ACHN (cell line): Measurements from ENCODE around the gene ATAD3B.
"Not testable (repeated sequence)": the region's sequence is repeated elsewhere in the genome, so short reads cannot be mapped to it uniquely, and the experiment has no call there.

ENCODE experiments used
- DNase-seq: peaks from one replicate; pipeline ENCODE4 v3.0.0-alpha.2; 2015
- in situ Hi-C: cut with HindIII; loops from 2 replicates; pipeline ENCODE4 v1.10.0; 2017; ENCODE audit warnings: low sequenced_read_pairs, low pct_ligation_motif_present, low pct_unique_long_range_greater_than_20kb

The ATAD3B gene, protein sequence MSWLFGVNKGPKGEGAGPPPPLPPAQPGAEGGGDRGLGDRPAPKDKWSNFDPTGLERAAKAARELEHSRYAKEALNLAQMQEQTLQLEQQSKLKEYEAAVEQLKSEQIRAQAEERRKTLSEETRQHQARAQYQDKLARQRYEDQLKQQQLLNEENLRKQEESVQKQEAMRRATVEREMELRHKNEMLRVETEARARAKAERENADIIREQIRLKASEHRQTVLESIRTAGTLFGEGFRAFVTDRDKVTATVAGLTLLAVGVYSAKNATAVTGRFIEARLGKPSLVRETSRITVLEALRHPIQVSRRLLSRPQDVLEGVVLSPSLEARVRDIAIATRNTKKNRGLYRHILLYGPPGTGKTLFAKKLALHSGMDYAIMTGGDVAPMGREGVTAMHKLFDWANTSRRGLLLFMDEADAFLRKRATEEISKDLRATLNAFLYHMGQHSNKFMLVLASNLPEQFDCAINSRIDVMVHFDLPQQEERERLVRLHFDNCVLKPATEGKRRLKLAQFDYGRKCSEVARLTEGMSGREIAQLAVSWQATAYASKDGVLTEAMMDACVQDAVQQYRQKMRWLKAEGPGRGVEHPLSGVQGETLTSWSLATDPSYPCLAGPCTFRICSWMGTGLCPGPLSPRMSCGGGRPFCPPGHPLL

DNA sequence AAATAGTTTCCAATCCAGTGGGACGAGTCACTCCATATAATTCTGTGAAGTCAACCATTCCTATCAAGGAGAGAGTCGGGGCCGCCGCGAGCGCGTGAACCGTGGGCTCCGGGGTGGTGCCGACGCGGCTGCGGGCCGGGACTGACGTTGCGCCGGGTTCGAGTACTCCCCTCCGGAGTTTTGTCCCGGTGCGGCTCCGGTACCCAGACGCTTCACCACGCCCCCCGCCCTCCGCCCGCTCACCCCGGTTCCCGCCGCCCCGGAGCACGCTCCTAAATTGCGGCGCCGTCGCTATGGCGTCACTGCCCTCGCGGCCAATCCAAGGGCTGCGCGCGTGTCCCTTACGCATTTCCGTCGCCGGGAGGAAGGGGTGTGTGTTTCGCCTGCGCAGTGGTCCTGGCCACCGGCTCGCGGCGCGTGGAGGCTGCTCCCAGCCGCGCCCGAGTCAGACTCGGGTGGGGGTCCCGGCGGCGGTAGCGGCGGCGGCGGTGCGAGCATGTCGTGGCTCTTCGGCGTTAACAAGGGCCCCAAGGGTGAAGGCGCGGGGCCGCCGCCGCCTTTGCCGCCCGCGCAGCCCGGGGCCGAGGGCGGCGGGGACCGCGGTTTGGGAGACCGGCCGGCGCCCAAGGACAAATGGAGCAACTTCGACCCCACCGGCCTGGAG, at the start of gene ATAD3B:
Gene ATAD3B (plus strand): TSS at position 377 of the 664 bp plus-strand sequence. CDS start 120 bp downstream, at position 497.
- in situ Hi-C loops = no loop called here
- peak; percentile 91 for DNase-seq

DNA sequence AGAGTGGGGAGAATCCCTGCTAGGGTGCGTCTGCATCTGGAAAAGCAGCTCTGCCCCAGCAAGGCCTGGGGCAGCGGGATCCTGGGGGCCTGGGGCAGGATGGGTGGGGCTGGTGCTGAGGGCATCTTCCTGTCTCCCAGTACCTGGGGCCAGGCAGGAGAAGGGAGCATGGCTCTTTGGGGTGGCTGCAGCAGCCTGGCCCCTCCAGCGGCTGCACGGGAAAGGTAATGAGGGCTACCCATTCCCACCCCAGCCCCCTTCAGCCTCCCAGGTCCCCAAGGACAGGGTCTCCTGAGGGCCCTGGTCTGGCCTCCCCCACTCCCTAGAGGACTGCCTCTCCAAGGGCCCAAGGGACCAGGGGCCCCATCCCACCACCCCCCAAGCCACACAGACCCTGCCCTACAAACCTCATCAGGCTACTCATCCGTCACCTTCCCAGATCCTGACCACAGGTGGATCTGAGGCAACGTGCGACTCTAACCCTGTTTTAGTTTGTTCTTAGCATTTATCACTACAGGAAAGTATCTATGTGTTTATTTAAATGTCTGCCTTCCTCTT, 49.6 kb upstream of the ATAD3B start:
- no peak for DNase-seq
- in situ Hi-C loops = no loop called here

DNA sequence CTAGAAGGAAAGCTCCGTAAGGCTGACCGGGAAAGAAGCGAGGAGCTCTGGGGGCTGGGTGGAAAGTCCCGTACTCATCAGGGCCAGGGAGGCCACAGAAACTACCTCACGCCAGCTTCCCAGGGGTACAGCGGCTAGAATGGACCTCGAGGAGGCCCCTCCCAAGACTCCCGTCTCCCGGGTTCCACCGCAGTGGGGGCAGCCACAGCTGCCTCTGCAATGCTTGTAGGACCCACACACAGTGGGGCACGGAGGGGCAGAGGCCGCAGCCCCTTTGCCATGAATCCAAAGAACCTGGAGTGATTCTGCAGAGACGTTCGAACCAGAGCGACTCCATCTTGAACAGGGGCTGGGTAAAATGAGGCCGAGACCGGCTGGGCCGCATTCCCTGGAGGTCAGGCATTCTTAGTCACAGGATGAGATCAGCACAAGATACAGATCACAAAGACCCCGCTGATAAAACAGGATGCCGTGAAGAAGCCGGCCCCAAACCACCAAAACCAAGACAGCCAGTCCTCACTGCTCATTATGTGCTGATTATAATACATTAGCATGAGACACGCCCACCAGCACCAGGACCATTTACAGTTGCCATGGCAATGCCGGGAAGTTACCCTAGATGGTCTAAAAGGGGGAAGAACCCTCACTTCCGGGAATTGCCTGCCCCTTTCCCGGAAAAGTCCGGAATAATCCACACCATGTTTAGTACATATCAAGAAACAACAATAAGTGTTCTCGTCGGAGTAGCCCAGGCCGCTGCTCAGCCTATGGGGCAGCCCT, 48.9 kb upstream of the ATAD3B start:
- in situ Hi-C loops = no loop called here
- DNase-seq = no peak

DNA sequence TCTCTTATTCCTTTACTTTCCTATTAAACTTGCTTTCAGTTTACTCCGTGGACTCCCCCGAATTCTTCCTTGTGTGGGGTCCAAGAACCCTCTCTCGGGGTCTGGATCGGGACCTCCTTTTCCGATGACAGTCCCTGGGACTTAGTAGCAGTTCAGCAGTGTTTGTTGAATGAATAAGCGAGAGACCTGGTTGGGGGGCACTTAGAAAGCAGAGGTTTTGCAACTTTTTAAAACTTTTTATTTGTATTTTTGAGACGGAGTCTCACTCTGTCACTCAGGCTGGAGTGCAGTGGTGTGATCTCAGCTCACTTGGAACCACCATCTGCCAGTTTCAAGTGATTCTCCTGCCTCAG, 48.3 kb upstream of the ATAD3B start:
- in situ Hi-C loops = no loop called here
- no peak for DNase-seq

DNA sequence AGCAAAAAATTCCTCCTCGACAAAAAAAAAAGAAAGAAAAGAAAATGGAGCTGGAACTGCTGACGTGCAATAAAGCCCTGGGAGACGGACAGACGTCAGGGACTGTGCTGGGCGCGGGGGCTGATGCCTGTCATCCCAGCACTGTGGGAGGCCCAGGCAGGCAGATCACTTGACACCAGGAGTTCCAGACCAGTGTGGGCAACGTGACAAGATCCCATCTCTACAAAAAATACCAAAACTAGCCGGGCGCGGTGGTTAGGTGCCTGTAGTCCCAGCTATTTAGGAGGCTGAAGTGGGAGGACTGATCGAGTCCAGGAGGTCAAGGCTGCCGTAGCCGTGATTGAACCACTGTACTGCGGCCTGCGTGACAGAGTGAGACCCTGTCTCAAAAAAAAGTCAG, 46.9 kb upstream of the ATAD3B start:
- DNase-seq = no peak
- in situ Hi-C loops = no loop called here

DNA sequence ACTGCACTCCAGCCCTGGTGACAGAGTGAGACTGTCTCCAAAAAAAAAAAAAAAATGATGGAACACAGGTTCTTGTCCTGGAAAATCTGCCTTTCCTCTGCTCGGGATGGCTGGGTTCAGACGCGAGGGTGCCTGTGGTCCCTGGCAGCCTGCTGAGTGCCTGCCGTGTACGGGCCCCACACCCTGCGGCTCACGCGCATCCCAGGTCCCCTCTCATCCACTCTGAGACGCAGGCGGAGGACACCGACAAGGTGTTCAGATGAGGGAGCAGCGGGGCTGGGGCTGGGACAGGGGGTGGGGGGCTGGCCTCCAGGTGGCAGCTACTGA, 46.2 kb upstream of the ATAD3B start:
- no peak for DNase-seq
- in situ Hi-C loops = no loop called here

DNA sequence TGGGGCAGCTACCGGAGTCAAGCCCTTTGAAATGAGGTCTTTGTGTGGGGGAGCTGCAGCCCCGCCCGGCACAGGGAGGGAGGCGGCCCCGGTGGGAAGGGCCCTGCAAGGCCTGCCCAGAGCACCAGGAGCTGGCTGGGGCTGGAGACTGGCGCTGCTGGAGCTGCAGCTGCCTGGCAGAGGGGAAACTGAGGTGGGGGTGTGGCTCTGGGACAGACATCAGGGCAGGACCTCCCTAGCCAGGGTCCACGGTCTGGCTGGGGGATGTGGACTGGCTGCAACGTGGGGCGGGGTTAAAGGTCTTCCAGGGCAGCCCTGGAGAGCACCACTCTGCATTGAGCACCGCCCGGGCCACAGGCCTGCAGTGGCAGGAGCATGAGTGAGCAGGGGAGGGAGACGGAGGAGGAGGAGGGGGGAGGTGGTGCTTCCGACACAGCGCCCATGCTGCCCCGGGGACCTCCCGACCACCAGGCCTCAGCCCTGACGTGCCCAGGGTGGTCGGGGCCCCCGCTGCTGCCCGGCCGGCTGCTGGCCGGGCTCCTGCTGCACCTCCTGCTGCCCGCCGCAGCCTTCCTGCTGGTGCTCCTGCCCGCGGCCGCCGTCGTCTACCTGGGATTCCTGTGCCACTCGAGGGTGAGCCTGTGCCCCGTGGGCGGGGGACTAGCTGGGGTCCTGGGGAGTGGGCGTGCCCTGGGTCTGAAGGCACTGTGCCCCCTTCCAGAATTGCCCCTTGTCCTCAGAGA, 45.6 kb upstream of the ATAD3B start:
- in situ Hi-C loops = no loop called here

DNA sequence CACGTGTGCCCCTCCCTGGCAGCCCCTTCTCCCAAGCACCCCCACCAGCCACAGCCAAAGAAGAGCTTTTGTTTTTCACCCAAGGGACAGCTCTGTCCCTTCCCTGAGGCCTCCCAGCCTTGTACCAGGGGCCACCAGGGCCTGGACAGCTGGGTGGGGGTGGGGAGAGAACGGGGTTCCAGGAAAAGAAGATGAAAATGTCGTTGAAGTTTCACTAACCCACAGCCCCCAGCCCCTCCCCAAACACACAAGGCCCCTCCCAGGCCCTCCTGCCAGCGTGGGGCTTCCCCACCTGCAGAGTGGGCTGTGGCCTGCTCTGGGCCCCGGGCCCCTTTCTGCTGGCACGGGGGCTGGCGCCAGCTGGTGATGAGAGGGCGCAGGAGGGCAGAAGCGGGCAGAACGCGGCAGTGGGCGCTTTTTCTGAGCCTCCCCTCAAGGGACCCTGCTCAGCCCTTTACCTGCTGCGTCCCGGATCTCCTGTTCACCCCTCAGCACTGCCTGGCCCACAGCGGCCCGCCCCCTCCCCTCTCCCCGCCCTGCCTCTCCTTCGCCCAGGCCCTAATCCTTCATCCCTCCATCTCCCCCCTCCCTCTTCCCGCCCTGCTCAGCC, 45.0 kb upstream of the ATAD3B start:
- in situ Hi-C loops = no loop called here
- no peak for DNase-seq

More for the DNA sequence above, 45.6 kb upstream of the ATAD3B start:
- no peak for DNase-seq

DNA sequence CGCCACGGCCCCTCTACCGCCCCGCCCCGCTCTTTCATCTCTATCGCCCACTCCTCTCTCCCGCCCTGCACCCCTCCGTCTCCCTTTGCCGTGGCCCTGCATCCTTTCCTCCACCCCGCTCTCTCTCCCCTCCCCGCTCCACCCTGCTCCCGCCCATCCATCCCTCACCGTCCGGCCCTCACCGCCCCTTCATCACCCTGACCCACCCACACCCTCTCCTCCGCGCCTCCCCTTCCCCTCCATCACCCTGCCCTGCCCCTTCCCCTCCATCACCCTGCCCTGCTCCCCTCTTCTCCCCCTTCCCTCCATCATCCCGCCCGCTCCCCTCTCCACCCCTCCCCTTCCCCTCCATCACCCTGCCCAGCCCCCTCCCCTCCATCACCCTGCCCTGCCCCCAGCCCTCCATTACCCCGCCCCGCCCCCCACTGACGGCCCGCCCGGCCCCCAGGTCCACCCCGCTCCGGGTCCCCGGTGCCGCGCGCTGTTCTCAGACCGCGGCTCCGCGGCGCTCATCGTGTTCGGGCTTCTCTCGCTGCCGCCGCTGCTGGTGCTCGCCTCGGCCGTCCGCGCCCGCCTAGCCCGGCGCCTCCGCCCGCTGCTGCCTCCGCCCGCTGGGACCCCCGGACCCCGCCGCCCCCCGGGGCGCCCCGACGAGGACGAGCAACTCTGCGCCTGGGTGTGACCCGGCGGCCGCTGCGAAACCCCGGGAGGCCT, 44.3 kb upstream of the ATAD3B start:
- in situ Hi-C loops = no loop called here
- no peak for DNase-seq

DNA sequence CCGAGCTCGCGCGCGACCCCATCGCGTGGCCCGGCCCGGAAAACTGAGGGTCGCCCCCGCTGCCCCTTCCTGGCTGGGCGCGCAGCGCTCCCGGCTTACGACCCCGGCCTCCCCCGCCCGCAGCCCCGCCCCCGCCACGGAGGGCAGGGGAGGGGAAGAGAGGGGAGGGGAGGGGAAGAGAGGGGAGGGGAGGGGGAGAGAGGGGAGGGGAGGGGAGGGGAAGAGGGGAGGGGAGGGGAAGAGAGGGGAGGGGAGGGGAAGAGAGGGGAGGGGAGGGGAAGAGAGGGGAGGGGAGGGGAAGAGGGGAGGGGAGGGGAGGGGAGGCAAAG, 43.8 kb upstream of the ATAD3B start:
- in situ Hi-C loops = no loop called here
- DNase-seq = no peak

DNA sequence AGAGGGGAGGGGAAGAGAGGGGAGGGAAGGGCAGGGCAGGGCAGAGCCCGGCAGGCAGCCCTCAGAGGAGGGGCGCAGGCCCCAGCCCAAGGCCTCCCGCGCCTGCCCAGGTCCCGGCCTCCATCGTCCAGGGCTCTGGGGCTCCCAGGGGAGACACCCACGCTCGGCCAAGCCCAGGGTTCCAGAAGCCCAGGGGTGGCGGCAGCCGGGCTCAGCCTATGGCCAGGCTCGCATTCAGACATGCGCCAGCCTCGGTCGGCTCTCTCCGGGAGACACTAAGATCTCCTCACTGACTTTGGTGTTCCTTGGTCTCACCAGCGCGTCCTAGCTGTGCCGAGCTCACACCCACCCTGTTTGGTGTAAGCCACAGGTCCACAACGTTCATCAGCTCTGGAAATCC, 43.4 kb upstream of the ATAD3B start:
- DNase-seq = no peak
- in situ Hi-C loops = no loop called here

DNA sequence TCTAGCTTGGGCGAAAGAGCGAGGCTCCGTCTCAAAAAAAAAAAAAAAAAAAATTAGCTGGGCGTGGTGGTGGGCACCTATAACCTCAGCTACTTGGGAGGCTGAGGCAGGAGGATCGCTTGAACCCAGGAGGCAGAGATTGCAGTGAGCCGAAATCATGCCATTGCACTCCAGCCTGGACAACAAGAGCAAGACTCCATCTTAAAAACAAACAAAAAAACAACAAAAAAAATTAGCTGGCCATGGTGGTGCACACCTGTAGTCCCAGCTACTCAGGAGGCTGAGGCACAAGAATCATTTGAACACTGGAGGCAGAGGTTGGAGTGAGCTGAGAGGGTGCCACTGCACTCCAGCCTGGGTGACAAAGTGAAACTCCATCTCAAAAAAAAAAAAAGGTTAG, 42.6 kb upstream of the ATAD3B start:
- in situ Hi-C loops, DNase-seq: not testable (repeated sequence)

DNA sequence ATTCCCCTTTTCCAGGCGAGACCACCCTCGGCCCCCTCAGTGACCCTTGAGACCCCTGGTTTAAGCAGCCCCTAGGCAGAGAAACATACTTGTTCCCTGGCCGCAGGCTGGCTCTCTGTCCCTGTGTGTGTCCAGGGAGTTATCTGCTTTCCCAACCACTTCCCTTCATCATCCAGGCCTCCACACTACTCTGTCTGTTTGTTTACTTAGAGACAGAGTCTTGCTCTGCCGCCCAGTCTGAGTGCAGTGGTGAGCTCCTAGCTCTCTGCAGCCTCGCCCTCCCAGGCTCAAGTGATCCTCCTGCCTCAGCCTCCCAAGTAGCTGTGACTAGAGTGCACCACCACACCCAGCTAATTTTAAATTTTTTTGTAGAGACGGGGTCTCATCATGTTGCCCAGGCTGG, 41.9 kb upstream of the ATAD3B start:
- in situ Hi-C loops = no loop called here
- no peak for DNase-seq

DNA sequence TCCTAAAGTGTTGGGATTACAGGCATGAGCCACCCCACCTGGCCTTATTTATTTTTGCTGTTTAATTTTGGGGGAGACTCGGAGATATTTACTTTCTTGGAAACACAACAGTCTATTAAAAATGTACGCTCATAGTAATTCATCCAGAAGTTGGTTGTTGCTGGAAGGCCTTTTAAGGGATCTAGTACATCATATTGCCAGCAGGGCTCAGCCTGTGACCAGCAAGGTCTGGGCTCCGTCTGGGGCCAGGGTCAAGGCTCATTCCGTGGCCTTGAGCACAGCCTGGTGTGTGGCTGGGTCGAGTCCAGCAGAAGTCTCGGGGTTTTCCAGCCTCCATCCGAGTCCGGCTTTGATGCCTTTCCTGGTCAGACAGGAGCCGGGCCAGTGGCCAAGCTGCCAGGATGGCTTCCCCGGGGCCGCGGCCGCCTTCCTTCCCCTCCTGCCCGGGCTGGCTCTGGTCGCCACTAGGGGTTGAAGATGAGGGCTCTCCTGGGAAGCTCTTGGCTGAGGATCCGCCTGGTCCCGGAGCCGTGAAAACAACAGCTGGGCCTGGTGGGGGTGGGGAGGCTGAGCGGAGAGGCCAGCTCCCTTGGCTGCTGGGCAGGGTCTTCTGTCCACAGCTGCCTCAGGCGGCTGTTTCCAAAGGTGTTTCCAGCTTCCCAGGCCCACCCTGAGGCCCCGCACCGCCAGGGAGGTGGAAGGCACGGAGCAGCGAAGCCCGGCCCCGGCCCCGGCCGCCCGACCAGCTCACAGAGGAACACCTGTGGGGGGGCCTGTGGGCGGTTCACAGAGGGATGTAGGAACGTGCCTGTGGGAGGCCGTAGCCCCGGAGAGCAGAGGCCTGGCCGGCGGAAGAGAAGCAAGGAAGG, 41.2 kb upstream of the ATAD3B start:
- DNase-seq = no peak
- in situ Hi-C loops = no loop called here

DNA sequence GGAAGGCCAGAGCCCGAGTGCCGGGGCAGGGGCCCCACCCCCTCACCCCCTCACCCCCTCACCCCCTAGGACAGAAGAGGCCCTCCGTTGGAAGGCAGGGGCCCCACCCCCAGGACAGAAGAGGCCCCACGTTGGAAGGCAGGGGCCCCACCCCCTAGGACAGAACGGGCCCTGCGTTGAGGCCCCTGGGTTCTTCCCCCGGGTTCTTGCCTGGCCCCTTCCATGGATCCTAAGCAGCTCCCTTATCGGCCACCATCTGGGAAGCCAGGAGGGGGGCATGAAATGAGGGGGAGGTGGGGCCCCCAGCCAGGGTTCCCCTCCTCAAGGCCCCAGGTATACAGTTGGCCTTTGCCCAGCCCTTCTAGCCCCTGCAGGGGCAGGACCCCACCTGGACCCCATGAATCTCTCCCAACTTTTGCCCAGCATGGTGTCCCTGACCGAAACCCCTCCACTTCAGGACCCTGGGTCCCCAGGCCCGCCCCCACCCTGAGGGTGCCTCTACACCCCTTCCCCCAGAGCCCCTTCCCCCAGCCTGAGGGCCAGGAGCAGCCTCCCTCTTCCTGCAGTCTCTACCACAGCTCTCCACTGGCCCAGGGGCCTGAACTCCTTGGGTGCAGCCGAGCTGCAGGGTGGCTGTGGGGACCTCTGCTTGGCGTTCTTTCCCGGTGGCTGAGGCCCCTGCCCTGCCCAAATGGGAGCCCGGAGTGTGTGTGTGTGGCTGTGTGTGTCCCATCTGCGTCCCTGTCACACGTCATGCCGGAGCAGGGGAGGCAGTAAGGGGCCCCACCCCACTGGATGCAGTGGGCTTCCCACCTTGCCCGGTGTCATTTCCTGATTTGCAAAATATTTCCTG, 40.3 kb upstream of the ATAD3B start:
- DNase-seq = no peak

DNA sequence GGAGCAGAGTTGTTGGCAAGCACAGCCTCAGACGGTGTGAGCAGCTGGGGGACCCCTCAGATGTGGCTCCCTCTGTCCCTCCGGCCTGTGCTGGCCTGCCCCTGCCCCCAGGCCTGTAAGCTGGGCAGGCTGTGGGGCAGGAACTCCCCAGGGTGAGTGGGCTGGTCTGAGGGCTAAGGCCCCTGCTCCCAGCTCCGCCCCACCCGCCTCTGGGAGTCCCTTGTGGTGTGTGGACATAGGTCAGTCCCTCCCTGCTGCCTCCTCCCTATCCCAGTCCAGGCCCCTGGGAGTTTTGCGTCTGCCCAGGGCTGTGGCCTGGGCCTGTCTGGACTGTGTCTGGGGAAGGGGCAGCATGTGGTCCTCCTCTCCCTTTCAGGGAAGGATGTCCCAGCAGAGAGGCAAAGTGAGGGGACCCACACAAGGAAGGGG, 39.7 kb upstream of the ATAD3B start:
- in situ Hi-C loops = no loop called here
- no peak for DNase-seq

More for the DNA sequence above, 40.3 kb upstream of the ATAD3B start:
- in situ Hi-C loops = no loop called here
